ENCODE measurements around the gene NHLRC4. TPM values are rescaled to one million over a fixed set of nuclear protein-coding genes. Genes with fewer than 3 reads are reported as not detected.

NHLRC4 gene
- 0.14 to 0.32 TPM (median 0.19 TPM) in 5 replicates for total RNA-seq (2022; extraction: Qiagen RNA extraction; ENCODE audit: low read depth)

DNA sequence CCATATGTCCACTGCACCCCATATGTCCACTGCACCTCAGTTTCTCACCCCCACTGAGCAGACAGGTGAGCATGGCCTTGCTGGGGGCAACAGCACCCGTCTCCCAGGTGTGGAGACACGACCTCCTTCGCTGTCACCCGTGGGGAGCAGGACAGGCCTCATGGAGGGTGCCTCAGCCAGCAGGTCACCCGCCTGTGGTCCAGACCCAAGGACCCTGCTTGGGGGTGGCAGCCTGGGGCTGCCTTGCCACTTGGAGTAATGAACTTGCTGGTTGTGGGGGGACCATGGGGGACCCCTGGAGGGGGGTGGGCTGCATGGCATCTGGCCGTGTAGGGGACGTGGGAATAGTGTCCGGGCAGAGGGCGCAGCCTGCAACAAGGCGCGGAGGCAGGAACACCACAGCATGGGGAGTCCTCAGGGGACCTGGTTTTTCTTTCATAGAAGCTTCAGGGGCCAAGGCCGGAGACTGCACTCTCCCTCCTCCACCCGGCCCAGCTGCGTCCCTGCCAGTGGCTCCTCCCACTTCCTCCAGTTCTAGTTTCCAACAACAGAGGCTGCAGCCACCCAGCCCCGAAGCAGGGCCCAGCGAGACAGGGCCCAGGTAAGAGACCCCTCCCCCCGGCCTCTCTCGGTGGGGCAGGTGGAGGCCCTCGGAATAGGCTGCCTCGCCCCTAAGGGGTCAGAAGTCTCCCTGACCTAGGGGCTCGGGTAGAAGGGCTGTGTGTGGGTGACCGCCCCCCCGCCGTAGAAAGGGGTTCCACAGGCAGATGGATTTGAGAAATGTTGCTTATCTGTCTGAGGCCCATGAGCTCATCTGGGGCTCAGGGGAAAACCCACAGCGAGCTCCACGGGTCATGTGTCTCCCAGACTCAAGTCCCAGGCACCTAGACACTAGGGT is at the start of gene NHLRC4:
NHLRC4 (plus strand) TSS at position 531 of the 898 bp plus-strand sequence. CDS start 1,043 bp downstream, outside the sequence.

GRCh38 chr16:527015-527903 is 39.5 kb upstream of the NHLRC4 start, which contains the start of gene CAPN15:
TSS of gene CAPN15 (plus strand) at chr16:527712. CDS start at chr16:546839, 19,127 bp downstream.

GRCh38 chr16:560204-560700 is 6.6 kb upstream of the NHLRC4 start, which contains the start of gene PRR35:
TSS of gene PRR35 (plus strand) at chr16:560394. CDS start at chr16:563295, 2,901 bp downstream.

GRCh38 chr16:569445-570254 is 2.8 kb downstream of the NHLRC4 start, which contains the start of gene PIGQ:
TSS of gene PIGQ (plus strand) at chr16:569968. CDS start at chr16:574075, 4,107 bp downstream.

GRCh38 chr16:589658-590187 is 22.9 kb downstream of the NHLRC4 start, which contains the start of gene RAB40C:
TSS of gene RAB40C (plus strand) at chr16:590066. CDS start at chr16:590292, 226 bp downstream.

Other genes starting within 250 kb of the NHLRC4 start
- gene AXIN1, start 214.3 kb upstream of the NHLRC4 start, total RNA-seq (2022; extraction: Qiagen RNA extraction; ENCODE audit: low read depth): 19.5 to 37.6 TPM (median 34.7 TPM) in 5 replicates
- gene MRPL28, start 196.5 kb upstream of the NHLRC4 start, total RNA-seq (2022; extraction: Qiagen RNA extraction; ENCODE audit: low read depth): 113 to 136 TPM (median 126 TPM) in 5 replicates
- 20.4 to 41.0 TPM (median 36.6 TPM) in 5 replicates for gene PGAP6, start 185.0 kb upstream of the NHLRC4 start, total RNA-seq (2022; extraction: Qiagen RNA extraction; ENCODE audit: low read depth)
- 232 to 478 TPM (median 441 TPM) in 5 replicates for gene NME4, start 169.8 kb upstream of the NHLRC4 start, total RNA-seq (2022; extraction: Qiagen RNA extraction; ENCODE audit: low read depth)
- 18.5 to 31.1 TPM (median 25.8 TPM) in 5 replicates for gene DECR2, start 165.1 kb upstream of the NHLRC4 start, total RNA-seq (2022; extraction: Qiagen RNA extraction; ENCODE audit: low read depth)
- 15.0 to 26.7 TPM (median 23.0 TPM) in 5 replicates for gene RAB11FIP3, start 141.4 kb upstream of the NHLRC4 start, total RNA-seq (2022; extraction: Qiagen RNA extraction; ENCODE audit: low read depth)
- gene CAPN15, start 39.3 kb upstream of the NHLRC4 start, total RNA-seq (2022; extraction: Qiagen RNA extraction; ENCODE audit: low read depth): 30.2 to 84.8 TPM (median 76.9 TPM) in 5 replicates
- gene PRR35, start 6.6 kb upstream of the NHLRC4 start, total RNA-seq (2022; extraction: Qiagen RNA extraction; ENCODE audit: low read depth): 0.11 to 0.20 TPM (median 0.13 TPM) in 4 of 5 replicates, not detected in the other
- gene PIGQ, start 3.0 kb downstream of the NHLRC4 start, total RNA-seq (2022; extraction: Qiagen RNA extraction; ENCODE audit: low read depth): 18.4 to 44.1 TPM (median 36.7 TPM) in 5 replicates
- gene RAB40C, start 23.1 kb downstream of the NHLRC4 start, total RNA-seq (2022; extraction: Qiagen RNA extraction; ENCODE audit: low read depth): 9.9 to 20.9 TPM (median 20.2 TPM) in 5 replicates
- gene WFIKKN1, start 64.0 kb downstream of the NHLRC4 start, total RNA-seq (2022; extraction: Qiagen RNA extraction; ENCODE audit: low read depth): 0.18 to 0.26 TPM (median 0.22 TPM) in 4 of 5 replicates, not detected in the other
- 71.6 to 145 TPM (median 132 TPM) in 5 replicates for gene METTL26, start 69.3 kb downstream of the NHLRC4 start, total RNA-seq (2022; extraction: Qiagen RNA extraction; ENCODE audit: low read depth)
- gene MCRIP2, start 74.8 kb downstream of the NHLRC4 start, total RNA-seq (2022; extraction: Qiagen RNA extraction; ENCODE audit: low read depth): 17.9 to 45.8 TPM (median 40.4 TPM) in 5 replicates
- 13.9 to 34.9 TPM (median 26.8 TPM) in 5 replicates for gene WDR90, start 82.4 kb downstream of the NHLRC4 start, total RNA-seq (2022; extraction: Qiagen RNA extraction; ENCODE audit: low read depth)
- gene RHOT2, start 101.1 kb downstream of the NHLRC4 start, total RNA-seq (2022; extraction: Qiagen RNA extraction; ENCODE audit: low read depth): 44.9 to 111 TPM (median 98.0 TPM) in 5 replicates
- gene RHBDL1, start 108.7 kb downstream of the NHLRC4 start, total RNA-seq (2022; extraction: Qiagen RNA extraction; ENCODE audit: low read depth): 0.34 to 1.8 TPM (median 1.4 TPM) in 5 replicates
- 82.6 to 135 TPM (median 106 TPM) in 5 replicates for gene STUB1, start 113.4 kb downstream of the NHLRC4 start, total RNA-seq (2022; extraction: Qiagen RNA extraction; ENCODE audit: low read depth)
- gene JMJD8, start 117.3 kb downstream of the NHLRC4 start, total RNA-seq (2022; extraction: Qiagen RNA extraction; ENCODE audit: low read depth): 55.5 to 80.8 TPM (median 78.9 TPM) in 5 replicates
- 2.9 to 7.7 TPM (median 6.7 TPM) in 5 replicates for gene WDR24, start 123.4 kb downstream of the NHLRC4 start, total RNA-seq (2022; extraction: Qiagen RNA extraction; ENCODE audit: low read depth)
- gene FBXL16, start 138.8 kb downstream of the NHLRC4 start, total RNA-seq (2022; extraction: Qiagen RNA extraction; ENCODE audit: low read depth): 3.5 to 8.1 TPM (median 7.5 TPM) in 5 replicates
- gene METRN, start 148.1 kb downstream of the NHLRC4 start, total RNA-seq (2022; extraction: Qiagen RNA extraction; ENCODE audit: low read depth): 66.1 to 229 TPM (median 200 TPM) in 5 replicates
- 25.7 to 66.6 TPM (median 52.1 TPM) in 5 replicates for gene ANTKMT, start 154.1 kb downstream of the NHLRC4 start, total RNA-seq (2022; extraction: Qiagen RNA extraction; ENCODE audit: low read depth)
- gene CCDC78, start 159.4 kb downstream of the NHLRC4 start, total RNA-seq (2022; extraction: Qiagen RNA extraction; ENCODE audit: low read depth): 4.1 to 7.1 TPM (median 6.2 TPM) in 5 replicates
- 14.3 to 23.8 TPM (median 18.4 TPM) in 5 replicates for gene HAGHL, start 160.1 kb downstream of the NHLRC4 start, total RNA-seq (2022; extraction: Qiagen RNA extraction; ENCODE audit: low read depth)
- 16.4 to 29.7 TPM (median 25.3 TPM) in 5 replicates for gene CIAO3, start 174.0 kb downstream of the NHLRC4 start, total RNA-seq (2022; extraction: Qiagen RNA extraction; ENCODE audit: low read depth)
- 2.4 to 4.2 TPM (median 3.2 TPM) in 5 replicates for gene MSLN, start 193.7 kb downstream of the NHLRC4 start, total RNA-seq (2022; extraction: Qiagen RNA extraction; ENCODE audit: low read depth)
- gene RPUSD1, start 221.4 kb downstream of the NHLRC4 start, total RNA-seq (2022; extraction: Qiagen RNA extraction; ENCODE audit: low read depth): 28.5 to 57.2 TPM (median 55.7 TPM) in 5 replicates
- 9.9 to 37.8 TPM (median 24.1 TPM) in 5 replicates for gene CHTF18, start 221.6 kb downstream of the NHLRC4 start, total RNA-seq (2022; extraction: Qiagen RNA extraction; ENCODE audit: low read depth)
- not detected in 5 replicates for gene GNG13, start 233.7 kb downstream of the NHLRC4 start, total RNA-seq (2022; extraction: Qiagen RNA extraction; ENCODE audit: low read depth)